Thoracic aorta (tissue), 2 donors: ENCODE results near the gene RAPGEF3. TPM values are rescaled to one million over a fixed set of nuclear protein-coding genes. Genes with fewer than 3 reads are reported as not detected.

ENCODE experiments used
- ATAC-seq: fragments of 150-250 bp; one replicate; pipeline ENCODE4 v1.8.0; 2017; ENCODE audit warnings: low read depth; ENCODE audit not compliant: insufficient number of reproducible peaks, low FRiP score
- DNase-seq: peaks from one replicate; pipeline ENCODE4 v3.0.0-alpha.2; 2020; ENCODE audit warnings: low spot score
- H3K27ac ChIP-seq, 2 donors: fragments of 200-600 bp; sonication (generic); 1 replicate in 1 of 2; 2 replicates in 1 of 2; pipeline ENCODE4 v1.5.1; 2016; ENCODE audit warnings: mild to moderate bottlenecking in 2 of 2, moderate library complexity in 2 of 2
- H3K27me3 ChIP-seq: fragments of 200-600 bp; sonication (generic); replicated peaks from 2 replicates; pipeline ENCODE4 v1.6.0; 2016; ENCODE audit warnings: mild to moderate bottlenecking; ENCODE audit not compliant: insufficient read depth
- H3K36me3 ChIP-seq: fragments of 200-600 bp; sonication (generic); one replicate; pipeline ENCODE4 v1.5.1; 2016
- H3K4me1 ChIP-seq, 2 donors: fragments of 200-600 bp; sonication (generic); 1 replicate in 1 of 2; 2 replicates in 1 of 2; pipeline versions ENCODE4 v1.5.1 to v1.6.0; 2016; ENCODE audit warnings: low read depth in 2 of 2, mild to moderate bottlenecking in 1 of 2; ENCODE audit not compliant: control insufficient read depth in 1 of 2
- H3K4me3 ChIP-seq: fragments of 200-600 bp; sonication (generic); 2 replicates; pipeline ENCODE4 v1.5.1; 2016; ENCODE audit warnings: mild to moderate bottlenecking
- H3K9me3 ChIP-seq: fragments of 200-600 bp; sonication (generic); 2 replicates; pipeline ENCODE4 v1.5.1; 2016
- total RNA-seq, 2 donors: library from RNA; depleted of rRNA; stranded (reverse); fragments of >200 nt; gene quantifications; one replicate each; pipeline versions ENCODE4 v1.1.0 to v1.2.3, GENCODE V29; 2016
- TF ChIP-seq, protein P1 (sequence below): fragments of 200-600 bp; sonication (generic); IDR thresholded peaks from one replicate; pipeline ENCODE4 v1.5.1; 2019; ENCODE audit warnings: antibody characterized with exemption

Gene RAPGEF3
- total RNA-seq, 2 donors from 2014 or later, result 40.9 to 77.4 TPM

DNA sequence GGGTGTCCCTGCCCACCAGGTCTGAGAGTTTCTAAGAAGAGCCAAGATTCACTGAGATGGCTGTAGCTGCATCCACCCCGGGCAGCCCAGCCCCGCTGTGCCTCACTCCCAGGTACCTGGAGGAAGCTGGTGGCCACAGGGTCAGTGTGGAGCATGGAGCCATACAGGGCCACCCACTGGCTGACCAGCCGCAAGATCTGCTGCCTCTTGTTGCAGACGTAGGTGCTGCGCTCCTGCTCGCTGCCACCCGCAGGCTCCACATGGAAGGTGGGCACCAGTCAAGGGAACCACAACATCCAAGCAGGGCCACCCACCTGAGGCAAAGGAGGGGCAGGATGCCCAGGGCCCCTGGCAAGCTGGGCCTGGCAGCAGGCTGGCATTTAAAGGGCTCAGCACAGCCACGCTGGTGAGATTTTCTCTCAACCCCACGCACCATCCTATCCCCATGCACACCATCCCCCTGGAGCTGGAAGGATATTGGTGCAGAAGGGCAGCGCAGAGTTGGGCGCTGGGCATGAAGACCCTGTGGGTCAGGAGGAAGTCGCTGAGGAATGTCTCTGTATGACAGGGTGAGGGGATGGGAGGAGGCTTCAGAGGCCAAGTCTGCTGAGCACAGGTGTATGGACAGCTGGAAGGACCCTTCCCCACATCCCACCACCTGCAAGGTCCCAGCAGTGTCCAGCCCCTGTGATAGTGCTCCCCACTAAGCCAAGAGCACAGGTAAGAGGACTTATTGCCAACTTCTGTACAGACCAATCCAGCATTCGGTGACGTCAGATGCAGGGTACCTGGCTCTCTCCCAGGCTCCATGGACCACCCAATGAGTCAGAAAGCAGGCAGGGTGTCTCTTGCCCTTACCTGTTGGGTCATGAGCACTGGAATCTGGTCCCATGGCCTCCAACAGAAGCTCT, 10.8 kb downstream of the RAPGEF3 start:
- Histone ChIP-seq H3K27ac (no peak overlapping the region), H3K27me3 (no peaks in the 10 kb centered on the region), H3K4me3 (no peak overlapping the region), H3K9me3 (no peaks in the 10 kb centered on the region), H3K36me3 (peaks cover 30% of the 10 kb centered on the region), H3K4me1 (peaks cover 8 to 19% of the 10 kb centered on the region in 2 donors)
- ATAC-seq, result no peak
- TF ChIP-seq, protein P1, sequence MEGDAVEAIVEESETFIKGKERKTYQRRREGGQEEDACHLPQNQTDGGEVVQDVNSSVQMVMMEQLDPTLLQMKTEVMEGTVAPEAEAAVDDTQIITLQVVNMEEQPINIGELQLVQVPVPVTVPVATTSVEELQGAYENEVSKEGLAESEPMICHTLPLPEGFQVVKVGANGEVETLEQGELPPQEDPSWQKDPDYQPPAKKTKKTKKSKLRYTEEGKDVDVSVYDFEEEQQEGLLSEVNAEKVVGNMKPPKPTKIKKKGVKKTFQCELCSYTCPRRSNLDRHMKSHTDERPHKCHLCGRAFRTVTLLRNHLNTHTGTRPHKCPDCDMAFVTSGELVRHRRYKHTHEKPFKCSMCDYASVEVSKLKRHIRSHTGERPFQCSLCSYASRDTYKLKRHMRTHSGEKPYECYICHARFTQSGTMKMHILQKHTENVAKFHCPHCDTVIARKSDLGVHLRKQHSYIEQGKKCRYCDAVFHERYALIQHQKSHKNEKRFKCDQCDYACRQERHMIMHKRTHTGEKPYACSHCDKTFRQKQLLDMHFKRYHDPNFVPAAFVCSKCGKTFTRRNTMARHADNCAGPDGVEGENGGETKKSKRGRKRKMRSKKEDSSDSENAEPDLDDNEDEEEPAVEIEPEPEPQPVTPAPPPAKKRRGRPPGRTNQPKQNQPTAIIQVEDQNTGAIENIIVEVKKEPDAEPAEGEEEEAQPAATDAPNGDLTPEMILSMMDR, result no peak
- no peak for DNase-seq

DNA sequence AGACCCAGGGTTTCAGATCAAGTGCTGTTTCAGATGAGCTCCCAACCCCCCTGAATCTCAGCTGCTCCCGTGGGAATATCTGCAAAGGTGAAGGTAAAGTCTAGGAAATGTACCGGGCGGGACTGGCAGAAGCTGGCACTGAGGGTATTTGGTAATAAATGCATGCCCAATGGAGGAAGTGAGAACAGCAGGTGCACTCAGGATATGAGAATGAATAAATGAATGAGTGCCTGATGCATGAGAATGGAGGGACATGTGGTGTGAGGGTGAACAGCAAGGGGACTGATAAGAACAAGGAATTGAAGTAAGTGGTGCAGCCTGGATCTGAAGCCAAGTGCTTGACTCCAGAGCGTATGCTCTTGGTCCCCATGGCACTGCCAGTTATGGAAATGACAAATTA, 11.6 kb downstream of the RAPGEF3 start:
- DNase-seq, result no peak
- Histone ChIP-seq H3K4me1 (peaks cover under 1 to 11% of the 10 kb centered on the region in 2 donors), H3K27me3 (no peaks in the 10 kb centered on the region), H3K9me3 (no peaks in the 10 kb centered on the region), H3K4me3 (no peak overlapping the region), H3K36me3 (peaks cover 30% of the 10 kb centered on the region), H3K27ac (no peak overlapping the region)
- no peak for ATAC-seq
- TF ChIP-seq, protein P1, result no peak

DNA sequence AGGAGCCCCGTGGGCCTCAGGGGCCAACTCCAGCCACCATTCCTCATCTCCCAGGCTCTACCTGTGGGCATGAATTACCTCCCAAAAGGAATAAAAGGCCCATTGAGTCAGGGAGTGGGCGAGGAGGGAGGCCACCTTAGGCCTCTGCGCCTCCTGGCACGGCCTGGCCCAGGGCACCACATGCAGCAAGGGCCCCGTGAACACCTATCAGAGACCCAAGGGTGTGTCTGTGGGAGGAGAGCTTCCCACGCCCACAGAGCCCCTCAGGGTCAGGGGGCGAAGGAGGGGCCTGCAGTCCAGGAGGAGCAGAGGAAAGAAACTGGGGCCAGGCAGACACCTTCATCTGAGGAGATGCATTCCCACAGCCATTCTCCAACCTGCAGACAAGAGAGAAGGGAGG, 12.2 kb downstream of the RAPGEF3 start:
- no peak overlapping the region for H3K27ac ChIP-seq
- ATAC-seq, result no peak

DNA sequence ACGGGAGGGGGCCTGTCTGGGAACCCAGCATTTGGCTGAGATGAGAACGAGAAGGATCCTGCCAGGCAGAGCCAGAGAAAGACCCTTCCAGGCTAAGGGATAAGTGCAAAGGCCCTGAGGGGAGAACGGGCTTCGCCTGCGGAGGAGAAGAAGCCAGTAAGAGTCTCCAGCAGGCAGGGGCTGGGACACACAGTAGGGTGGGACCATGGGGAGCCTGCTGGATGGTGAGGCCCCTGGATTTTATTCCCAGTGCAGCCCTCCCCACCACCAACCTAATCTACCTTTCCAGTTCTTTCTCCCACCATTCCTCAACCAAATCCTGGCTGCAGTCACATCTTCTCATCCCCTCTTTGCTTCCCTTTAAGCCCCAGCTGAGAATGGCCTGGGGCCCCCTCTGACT, 12.6 kb downstream of the RAPGEF3 start:
- H3K4me1 ChIP-seq, result peaks cover 8 to 10% of the 10 kb centered on the region in 2 donors
- no peaks in the 10 kb centered on the region for H3K27me3 ChIP-seq
- ATAC-seq, result no peak
- no peak for DNase-seq
- H3K36me3 ChIP-seq, result peaks cover 30% of the 10 kb centered on the region
- H3K27ac ChIP-seq, result no peak overlapping the region
- TF ChIP-seq, protein P1, result no peak
- H3K4me3 ChIP-seq, result no peak overlapping the region
- H3K9me3 ChIP-seq, result no peaks in the 10 kb centered on the region

More for the DNA sequence above, 12.2 kb downstream of the RAPGEF3 start:
- Histone ChIP-seq H3K9me3 (no peaks in the 10 kb centered on the region), H3K36me3 (peaks cover 30% of the 10 kb centered on the region), H3K27me3 (no peaks in the 10 kb centered on the region), H3K4me1 (peaks cover 5 to 10% of the 10 kb centered on the region in 2 donors), H3K4me3 (no peak overlapping the region)
- TF ChIP-seq, protein P1, result no peak
- no peak for DNase-seq

DNA sequence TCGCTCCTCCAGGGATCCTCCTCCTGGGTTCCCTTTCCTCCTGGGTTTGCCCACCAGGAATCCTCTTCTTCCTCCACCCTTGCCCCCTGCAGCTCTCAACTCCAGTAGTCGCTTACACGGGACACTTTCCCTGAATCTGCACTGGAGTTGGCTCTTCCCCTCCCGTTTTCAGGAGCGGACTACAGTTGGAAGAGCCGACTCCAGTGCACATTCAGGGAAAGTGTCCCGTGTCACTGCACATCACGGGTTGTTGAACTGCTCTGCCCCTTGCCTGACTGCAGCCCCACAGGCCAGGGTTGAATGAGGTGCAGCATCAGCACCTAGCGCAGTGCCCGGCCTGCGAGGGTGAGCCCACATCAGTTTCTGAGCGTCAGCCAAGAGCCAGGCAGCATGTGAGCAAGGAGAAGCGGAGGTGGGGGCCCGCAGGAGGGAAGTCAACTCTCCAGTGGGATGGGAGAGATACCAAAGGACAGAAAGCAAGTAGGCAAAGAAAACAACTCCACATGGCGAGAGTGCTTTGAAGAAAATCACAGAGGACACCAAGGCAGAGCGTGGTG, 13.1 kb downstream of the RAPGEF3 start:
- H3K4me3 ChIP-seq, result no peak overlapping the region
- ATAC-seq, result no peak
- no peak for DNase-seq
- H3K9me3 ChIP-seq, result no peaks in the 10 kb centered on the region
- no peaks in the 10 kb centered on the region for H3K27me3 ChIP-seq
- TF ChIP-seq, protein P1, result no peak
- peaks cover 8 to 14% of the 10 kb centered on the region in 2 donors for H3K4me1 ChIP-seq
- peaks cover 30% of the 10 kb centered on the region for H3K36me3 ChIP-seq
- no peak overlapping the region for H3K27ac ChIP-seq
